Measurements from ENCODE around the gene DNAH2. TPM values are rescaled to one million over a fixed set of nuclear protein-coding genes. Genes with fewer than 3 reads are reported as not detected.
A peak's percentile ranks its signal among the peaks of the same experiment; 100 is the strongest.

Gene DNAH2
- total RNA-seq, 1 experiment from 2014 or later = 2.0 TPM

GRCh38 chr17:7668482-7668881, 49.1 kb upstream of the DNAH2 start:
- POLR2A ChIA-PET = interaction anchor here (1.7 kb wide), 1 partner anchor 10 kb away, joined by 3 read pairs; no protein-coding TSS in a partner anchor
- DNase-seq (ENCODE audit: low read depth, low spot score) = no peak
- H3K27ac ChIP-seq (ENCODE audit: low read depth, low read length) = no peak overlapping the region
- H3K27me3 ChIP-seq (ENCODE audit: insufficient read depth, low read length) = no peaks in the 10 kb centered on the region
- intact Hi-C loops (cut with micrococcal nuclease) = no loop called here
- BruUV-seq (replicated peaks) = no TSS peak
- TF ChIP-seq ZBTB33 (IDR thresholded peaks at IDR 0.05; ENCODE audit: extremely low read depth, insufficient replicate concordance, low read length) (no peak), SRF (IDR thresholded peaks at IDR 0.05; ENCODE audit: low read depth) (no peak), YY1 (IDR thresholded peaks at IDR 0.05; ENCODE audit: extremely low read depth, insufficient replicate concordance, low read depth, low read length) (no peak), RAD21 (IDR thresholded peaks at IDR 0.05; ENCODE audit: low read depth) (no peak)
- H3K9me3 ChIP-seq (ENCODE audit: control insufficient read depth in 1 of 2, insufficient read depth in 1 of 2, low read depth in 1 of 2, low read length in 2 of 2) = peaks cover 0 to 2% of the 10 kb centered on the region in 2 experiments; a peak in 1 of 4 replicates
- H3K9ac ChIP-seq (ENCODE audit: low read length) = no peak overlapping the region
- RAD21 ChIA-PET (ENCODE audit: low non-redundant PET in 1 of 2, low total read pairs in 2 of 2, uncharacterized antibody in 2 of 2, unreplicated experiment in 2 of 2) = no interaction called here
- peaks cover 6 to 13% of the 10 kb centered on the region in 2 experiments; a peak in 3 of 4 replicates for H3K36me3 ChIP-seq (ENCODE audit: control insufficient read depth in 1 of 2, insufficient read depth in 2 of 2, low read length in 2 of 2)
- CTCF ChIA-PET = no interaction called here
- ATAC-seq = no peak
- no peak overlapping the region for H3K4me3 ChIP-seq (replicated peaks in 1 of 2; ENCODE audit: low read depth in 1 of 2, low read length in 2 of 2)
- H4K20me1 ChIP-seq (ENCODE audit: insufficient read depth) = no peaks in the 10 kb centered on the region
- H3K79me2 ChIP-seq (ENCODE audit: insufficient read depth, low read length) = no peaks in the 10 kb centered on the region
- H3K4me1 ChIP-seq (ENCODE audit: control insufficient read depth in 1 of 2, insufficient read depth in 2 of 2, low read length in 2 of 2) = no peaks in the 10 kb centered on the region
- no peaks in the 10 kb centered on the region for H3K9me2 ChIP-seq (ENCODE audit: insufficient read depth)
- H2AFZ ChIP-seq (ENCODE audit: low read depth, low read length, poor library complexity, severe bottlenecking) = no peak overlapping the region
- H3K4me2 ChIP-seq (ENCODE audit: low read length) = no peak overlapping the region

GRCh38 chr17:7673239-7673638, 44.3 kb upstream of the DNAH2 start:
- BruUV-seq (replicated peaks) = no TSS peak
- H3K9me2 ChIP-seq (ENCODE audit: insufficient read depth) = no peaks in the 10 kb centered on the region
- POLR2A ChIA-PET = interaction anchor here (1.0 kb wide), 1 partner anchor 14 kb away, joined by 5 read pairs; the partner anchor contains the start of gene TP53
- DNase-seq (ENCODE audit: low read depth, low spot score) (no peak), ATAC-seq (no peak; the same call in 1 of the 2 replicates)
- H4K20me1 ChIP-seq (ENCODE audit: insufficient read depth) = no peaks in the 10 kb centered on the region
- H3K27ac ChIP-seq (ENCODE audit: low read depth, low read length) = no peak overlapping the region
- no peak overlapping the region for H3K4me2 ChIP-seq (ENCODE audit: low read length)
- H3K36me3 ChIP-seq (ENCODE audit: control insufficient read depth in 1 of 2, insufficient read depth in 2 of 2, low read length in 2 of 2) = peaks cover 19 to 24% of the 10 kb centered on the region in 2 experiments
- no peak overlapping the region for H3K4me3 ChIP-seq (replicated peaks in 1 of 2; ENCODE audit: low read depth in 1 of 2, low read length in 2 of 2)
- no peaks in the 10 kb centered on the region for H3K27me3 ChIP-seq (ENCODE audit: insufficient read depth, low read length)
- CTCF ChIA-PET = interaction anchor here (0.9 to 1.5 kb wide), 2 partner anchors 41 to 88 kb away, joined by 3 to 7 read pairs; no protein-coding TSS in a partner anchor
- TF ChIP-seq JUND (IDR thresholded peaks at IDR 0.05) = no peak
- peak; percentile 25; the same call in 1 of the 2 replicates for TF ChIP-seq CBX3 (IDR thresholded peaks at IDR 0.05; ENCODE audit: low read depth)
- peak; percentile 49 for TF ChIP-seq RAD21 (IDR thresholded peaks at IDR 0.05; ENCODE audit: low read depth)
- peak in 2 of 3 experiments; percentile 43 to 72; a peak in 4 of 6 replicates for TF ChIP-seq CTCF (IDR thresholded peaks at IDR 0.05 in 2 of 3, conservative IDR thresholded peaks at IDR 0.05 in 1 of 3; ENCODE audit: borderline replicate concordance in 1 of 3, insufficient read depth in 1 of 3, low read depth in 2 of 3, low read length in 2 of 3)
- no peak overlapping the region for H2AFZ ChIP-seq (ENCODE audit: low read depth, low read length, poor library complexity, severe bottlenecking)
- RAD21 ChIA-PET (ENCODE audit: low non-redundant PET in 1 of 2, low total read pairs in 2 of 2, uncharacterized antibody in 2 of 2, unreplicated experiment in 2 of 2) = interaction anchor here in 1 of 2 experiments (0.7 kb wide), 1 partner anchor 89 kb away, joined by 3 read pairs; no protein-coding TSS in a partner anchor
- intact Hi-C loops (cut with micrococcal nuclease) = no loop called here
- H3K9ac ChIP-seq (ENCODE audit: low read length) = no peak overlapping the region
- no peaks in the 10 kb centered on the region for H3K79me2 ChIP-seq (ENCODE audit: insufficient read depth, low read length)
- H3K4me1 ChIP-seq (ENCODE audit: control insufficient read depth in 1 of 2, insufficient read depth in 2 of 2, low read length in 2 of 2) = no peaks in the 10 kb centered on the region
- H3K9me3 ChIP-seq (ENCODE audit: control insufficient read depth in 1 of 2, insufficient read depth in 1 of 2, low read depth in 1 of 2, low read length in 2 of 2) = peaks cover 0 to 5% of the 10 kb centered on the region in 2 experiments; a peak in 1 of 4 replicates
